Keratinocyte (primary cell): ENCODE results near the gene TADA3.

ENCODE experiments used
- EZH2 ChIP-seq: IDR thresholded peaks from one replicate; pipeline ENCODE4 v1.6.1; 2012; ENCODE audit warnings: inconsistent platforms, mild to moderate bottlenecking, low read length, moderate library complexity
- TF ChIP-seq, protein P1 (sequence below), 3 experiments: IDR thresholded peaks in 1 of 3; conservative IDR thresholded peaks in 1 of 3; optimal IDR thresholded peaks in 1 of 3; 2 replicates in 2 of 3; 3 replicates in 1 of 3; pipeline versions ENCODE3 to v1.5.1; 2011; ENCODE audit warnings: low read length in 3 of 3, mild to moderate bottlenecking in 3 of 3, moderate library complexity in 2 of 3, control low read depth in 1 of 3, inconsistent platforms in 1 of 3; ENCODE audit not compliant: insufficient read depth in 2 of 3; ENCODE audit errors: extremely low read depth in 1 of 3

GRCh38 chr3:9769012-9769411 lies 23.3 kb downstream of the TADA3 start:
- TF ChIP-seq, protein P1, sequence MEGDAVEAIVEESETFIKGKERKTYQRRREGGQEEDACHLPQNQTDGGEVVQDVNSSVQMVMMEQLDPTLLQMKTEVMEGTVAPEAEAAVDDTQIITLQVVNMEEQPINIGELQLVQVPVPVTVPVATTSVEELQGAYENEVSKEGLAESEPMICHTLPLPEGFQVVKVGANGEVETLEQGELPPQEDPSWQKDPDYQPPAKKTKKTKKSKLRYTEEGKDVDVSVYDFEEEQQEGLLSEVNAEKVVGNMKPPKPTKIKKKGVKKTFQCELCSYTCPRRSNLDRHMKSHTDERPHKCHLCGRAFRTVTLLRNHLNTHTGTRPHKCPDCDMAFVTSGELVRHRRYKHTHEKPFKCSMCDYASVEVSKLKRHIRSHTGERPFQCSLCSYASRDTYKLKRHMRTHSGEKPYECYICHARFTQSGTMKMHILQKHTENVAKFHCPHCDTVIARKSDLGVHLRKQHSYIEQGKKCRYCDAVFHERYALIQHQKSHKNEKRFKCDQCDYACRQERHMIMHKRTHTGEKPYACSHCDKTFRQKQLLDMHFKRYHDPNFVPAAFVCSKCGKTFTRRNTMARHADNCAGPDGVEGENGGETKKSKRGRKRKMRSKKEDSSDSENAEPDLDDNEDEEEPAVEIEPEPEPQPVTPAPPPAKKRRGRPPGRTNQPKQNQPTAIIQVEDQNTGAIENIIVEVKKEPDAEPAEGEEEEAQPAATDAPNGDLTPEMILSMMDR (optimal IDR thresholded peaks at IDR 0.05 in 1 of 3, IDR thresholded peaks at IDR 0.05 in 1 of 3, conservative IDR thresholded peaks at IDR 0.05 in 1 of 3; ENCODE audit: extremely low read depth in 1 of 3, insufficient read depth in 2 of 3, low read length in 3 of 3), result no peak
- no peak for TF ChIP-seq EZH2
